GM18526 (cell line): ENCODE data around the gene KLF14.

Experiments used
- POLR2A ChIP-seq: IDR thresholded peaks from 3 replicates; pipeline ENCODE4 v1.6.1; 2011; ENCODE audit not compliant: insufficient read length; ENCODE audit errors: extremely low read depth

Gene KLF14

DNA sequence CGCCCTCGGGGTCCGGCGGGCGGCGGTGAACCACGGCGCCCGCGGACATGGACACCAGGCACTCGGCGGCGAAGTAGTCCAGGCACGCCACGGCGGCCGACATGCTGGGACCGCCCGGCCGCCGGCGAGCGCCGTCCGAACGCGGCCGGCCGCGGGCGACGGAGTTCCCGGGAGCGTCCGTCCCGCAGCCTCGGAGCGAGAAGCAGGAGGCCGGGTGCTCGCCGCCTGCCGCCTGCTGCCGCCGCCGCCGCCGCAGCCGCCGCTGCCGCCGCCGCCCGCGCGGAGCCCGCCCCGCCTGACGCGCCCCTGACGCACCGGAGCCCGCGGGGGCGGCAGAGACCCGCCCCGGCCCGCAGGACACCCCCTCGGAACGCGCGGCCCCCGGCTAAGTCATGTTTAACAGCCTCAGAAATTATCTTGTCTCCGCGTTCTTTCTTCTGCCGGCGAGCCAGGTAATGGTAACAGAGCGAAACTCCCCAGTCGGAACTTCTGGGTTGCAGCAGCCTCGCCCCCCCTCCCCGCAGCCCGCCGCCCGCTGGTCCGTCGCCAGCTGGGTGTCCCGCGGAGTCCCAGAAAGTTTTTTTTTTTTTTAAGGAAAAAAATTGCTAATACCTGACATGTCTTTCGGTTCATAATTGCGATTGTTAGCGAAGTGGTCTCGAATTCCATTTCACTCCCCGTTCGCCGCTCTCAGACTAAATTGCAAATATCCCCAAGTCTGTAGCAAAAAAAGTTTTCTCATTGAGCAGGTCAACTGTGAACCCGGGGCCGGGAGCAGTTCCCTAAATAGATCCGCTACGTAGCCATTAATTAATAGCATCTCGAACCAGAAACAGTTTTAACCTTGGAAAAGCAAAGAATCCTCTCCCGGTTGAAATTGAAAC, at the start of gene KLF14:
TSS of gene KLF14 (minus strand) at position 277 of the 884 bp plus-strand sequence. CDS start at position 103, 174 bp downstream.
- no peak for TF ChIP-seq POLR2A

GRCh38 chr7:130781346-130781745, 47.3 kb upstream of the KLF14 start:
- TF ChIP-seq POLR2A: no peak

GRCh38 chr7:130777426-130777825, 43.4 kb upstream of the KLF14 start:
- TF ChIP-seq POLR2A: no peak

DNA sequence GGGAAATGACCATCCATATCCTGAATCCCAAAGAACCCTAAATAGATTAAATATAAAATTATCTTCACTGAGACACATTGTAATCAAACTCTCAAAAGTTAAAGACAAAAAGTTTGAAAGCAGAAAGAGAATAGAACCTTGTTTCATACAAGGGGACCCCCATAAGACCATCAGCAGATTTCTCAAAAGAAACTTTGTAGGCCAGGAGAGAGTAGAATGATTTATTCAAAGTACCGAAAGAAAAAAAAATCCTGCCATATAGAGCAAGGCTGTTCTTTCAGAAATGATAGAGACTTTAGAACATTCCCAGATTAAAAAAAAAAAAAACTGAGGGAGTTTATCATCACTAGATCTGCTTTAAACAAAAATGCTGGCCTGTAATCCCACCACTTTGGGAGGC, 34.8 kb upstream of the KLF14 start:
- TF ChIP-seq POLR2A: no peak

- TF ChIP-seq POLR2A: no peak
These were observed 24.5 kb upstream of the KLF14 start for GRCh38 chr7:130758429-130759056.

DNA sequence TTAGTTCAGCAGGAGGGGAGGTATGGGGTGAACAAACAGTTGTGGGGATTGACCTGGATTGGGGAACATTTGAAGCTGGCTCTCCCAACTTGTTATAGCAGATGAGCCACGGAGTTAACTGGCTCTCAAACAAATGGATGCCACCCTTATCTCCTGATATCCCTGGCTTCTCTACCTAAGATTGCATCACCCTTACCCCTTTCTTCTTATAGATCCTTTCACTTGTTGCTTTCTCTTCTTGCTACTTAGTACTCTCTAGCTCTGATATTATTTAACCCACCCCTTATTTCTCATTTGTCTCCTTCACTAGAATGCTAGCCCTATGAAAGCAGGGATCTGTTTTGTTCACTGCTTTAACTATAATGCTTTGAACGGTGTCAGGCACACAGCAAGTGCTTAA, 22.3 kb upstream of the KLF14 start:
- no peak for TF ChIP-seq POLR2A

DNA sequence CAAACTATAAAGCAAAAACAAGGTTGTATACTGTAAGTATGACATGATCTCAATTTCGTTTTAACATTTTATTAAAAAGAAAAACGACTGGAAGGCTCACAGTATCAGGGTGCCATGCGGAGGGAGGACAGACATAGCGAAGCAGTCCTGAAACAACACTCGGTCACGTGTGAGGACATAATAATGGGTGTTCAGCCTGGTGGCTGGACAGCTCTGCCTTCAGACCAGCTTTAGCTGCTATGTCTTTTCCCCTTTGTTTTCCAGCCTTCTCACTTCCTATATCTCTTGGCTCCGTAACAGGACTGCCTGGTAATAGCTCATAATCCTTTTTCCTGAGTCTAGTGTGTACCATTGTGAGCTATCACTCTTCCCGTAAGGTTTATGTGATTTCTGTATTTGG, 18.4 kb upstream of the KLF14 start:
- TF ChIP-seq POLR2A: no peak

DNA sequence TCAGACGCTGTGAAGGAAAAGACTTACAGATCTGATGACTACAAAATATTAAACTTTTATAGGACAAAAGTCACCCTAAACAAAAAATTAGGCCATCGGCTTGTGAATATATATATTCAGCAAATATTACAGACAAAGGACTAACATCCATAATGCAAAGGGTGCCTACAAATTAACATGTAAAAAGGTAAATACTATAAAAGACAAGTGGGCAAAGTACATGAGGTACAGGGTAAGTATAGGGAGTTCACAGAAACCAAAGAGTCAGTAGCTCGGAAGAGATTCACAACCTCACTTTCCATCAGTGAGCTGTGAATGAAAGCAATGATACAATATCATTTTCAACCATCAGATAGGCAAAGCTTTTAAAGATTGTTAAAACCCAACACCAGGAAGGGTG, 16.7 kb upstream of the KLF14 start:
- no peak for TF ChIP-seq POLR2A

GRCh38 chr7:130748531-130749389, 14.8 kb upstream of the KLF14 start:
- no peak for TF ChIP-seq POLR2A

DNA sequence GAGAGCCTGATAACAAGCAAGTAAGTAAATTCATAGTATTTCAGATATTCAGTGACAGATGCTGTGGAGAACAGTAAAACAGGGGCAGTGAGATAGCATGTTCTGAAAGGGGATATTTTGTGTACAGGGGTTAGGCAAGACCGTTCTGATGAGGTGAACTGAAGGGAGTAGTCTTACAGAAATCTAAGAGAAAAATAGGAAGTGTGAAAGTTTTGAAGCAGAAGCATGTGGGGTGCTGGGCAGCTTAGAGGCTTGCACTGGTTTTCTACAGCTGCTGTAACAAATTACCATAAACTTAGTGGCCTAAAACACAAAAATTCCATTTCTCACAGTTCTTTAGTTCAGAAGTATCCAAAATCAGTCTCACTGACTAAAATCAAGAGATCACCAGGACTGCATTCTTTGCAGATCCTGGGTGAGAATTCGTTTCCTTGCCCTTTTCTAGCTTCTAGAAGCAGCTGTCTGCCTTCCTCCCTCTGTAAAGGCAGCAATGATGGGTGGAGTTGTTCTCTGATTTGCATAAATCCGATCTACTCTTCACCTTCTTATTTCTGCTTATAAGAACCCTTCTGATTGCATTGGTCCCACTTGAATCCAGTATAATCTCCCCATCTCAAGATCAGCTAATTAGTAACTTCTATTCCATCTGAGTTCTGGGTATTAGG, 7.5 kb upstream of the KLF14 start:
- no peak for TF ChIP-seq POLR2A

DNA sequence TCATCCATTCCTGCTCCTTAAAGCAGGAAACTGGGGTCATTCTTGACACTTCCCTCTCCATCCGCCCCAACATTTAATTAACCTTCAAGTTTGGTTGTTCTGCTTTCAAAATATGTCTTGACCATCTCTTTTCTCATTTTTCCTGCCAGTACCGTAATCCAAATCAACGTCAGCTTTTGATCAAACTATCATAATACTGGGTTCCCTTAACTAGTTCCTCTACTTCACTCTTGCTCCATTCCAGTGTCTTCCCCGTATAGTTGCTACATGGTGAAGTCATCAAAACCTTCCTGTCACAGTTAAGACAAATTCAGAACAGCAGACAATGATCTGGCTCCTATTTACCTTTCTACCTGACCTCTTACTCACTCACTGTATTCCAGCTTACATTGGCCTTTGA, 6.6 kb upstream of the KLF14 start:
- TF ChIP-seq POLR2A: no peak

GRCh38 chr7:130736298-130736900, 2.4 kb upstream of the KLF14 start:
- TF ChIP-seq POLR2A: no peak

DNA sequence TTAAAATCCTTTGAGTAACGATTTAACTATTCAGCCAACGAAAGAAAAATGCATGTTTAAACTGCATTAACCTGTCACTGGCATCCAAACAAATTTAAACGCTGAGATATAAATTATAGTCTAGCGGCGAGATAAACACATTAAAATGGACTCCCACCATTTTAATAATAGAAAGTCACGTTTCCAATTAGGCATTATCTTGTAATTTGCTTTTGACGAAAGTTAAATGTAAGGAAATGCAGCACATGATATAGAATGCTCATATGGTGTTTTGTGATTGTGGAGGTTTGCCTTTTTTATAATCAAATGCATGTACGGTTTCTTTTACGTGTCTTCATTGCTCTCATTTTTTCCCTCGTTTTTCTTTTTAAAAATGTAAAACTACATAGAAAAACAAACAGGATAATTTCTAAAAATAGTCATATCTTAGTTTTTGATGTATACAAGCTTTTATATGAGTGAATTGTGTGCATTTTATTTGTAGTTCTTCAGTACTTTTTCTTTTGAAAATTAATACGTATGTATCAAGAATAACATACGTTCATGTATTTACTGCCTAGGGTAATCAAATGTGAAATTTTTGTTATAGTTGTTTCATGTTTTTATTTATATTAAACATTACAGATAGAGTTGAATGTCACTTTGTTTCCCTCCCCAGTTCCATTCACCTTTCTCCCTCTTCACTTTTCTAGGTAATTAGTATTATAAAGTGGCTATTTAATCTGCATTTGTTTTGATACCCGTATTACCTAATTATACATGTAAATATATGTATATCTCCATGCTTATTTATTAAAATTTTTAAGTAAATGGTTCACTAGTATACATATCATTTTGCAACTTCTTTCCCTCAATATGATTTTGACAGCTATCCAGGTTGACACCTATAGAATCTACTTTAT, 1.1 kb upstream of the KLF14 start:
- no peak for TF ChIP-seq POLR2A
